HG03139 (cell line): ENCODE results near the gene GHRH.

Source experiments
- ATAC-seq: cut with Tn5 transposase; IDR thresholded peaks from one replicate; pipeline ENCODE4 v1.9.1; 2021; ENCODE audit not compliant: unreplicated experiment

Gene GHRH

GRCh38 chr20:37261714-37262113 is at the start of gene GHRH:
Gene GHRH (minus strand): TSS chr20:37261814. CDS start chr20:37256889, 4,925 bp downstream.
- ATAC-seq: no peak

- ATAC-seq: no peak
These were observed 49.3 kb upstream of the GHRH start for GRCh38 chr20:37310951-37311350.

- no peak for ATAC-seq
These were observed 48.4 kb upstream of the GHRH start for GRCh38 chr20:37309936-37310590.

GRCh38 chr20:37309290-37309689 is 47.7 kb upstream of the GHRH start:
- no peak for ATAC-seq

GRCh38 chr20:37308086-37309050 is 46.8 kb upstream of the GHRH start:
- ATAC-seq: peak; percentile 87

- ATAC-seq: no peak
These were observed 44.2 kb upstream of the GHRH start for GRCh38 chr20:37305839-37306238.

- ATAC-seq: no peak
These were observed 43.5 kb upstream of the GHRH start for GRCh38 chr20:37305079-37305478.

- ATAC-seq: no peak
These were observed 42.0 kb upstream of the GHRH start for GRCh38 chr20:37303637-37304036.

- no peak for ATAC-seq
These were observed 41.4 kb upstream of the GHRH start for GRCh38 chr20:37302981-37303380.

- no peak for ATAC-seq
These were observed 39.9 kb upstream of the GHRH start for GRCh38 chr20:37301558-37301957.

GRCh38 chr20:37301120-37301519 is 39.5 kb upstream of the GHRH start:
- no peak for ATAC-seq

GRCh38 chr20:37299718-37300528 is 38.3 kb upstream of the GHRH start:
- no peak for ATAC-seq

- ATAC-seq: no peak
These were observed 36.8 kb upstream of the GHRH start for GRCh38 chr20:37298190-37298939.

GRCh38 chr20:37297066-37297736 is 35.6 kb upstream of the GHRH start:
- ATAC-seq: no peak

- ATAC-seq: no peak
These were observed 34.8 kb upstream of the GHRH start for GRCh38 chr20:37296371-37296770.

GRCh38 chr20:37295595-37295994 is 34.0 kb upstream of the GHRH start:
- no peak for ATAC-seq

GRCh38 chr20:37295001-37295400 is 33.4 kb upstream of the GHRH start:
- no peak for ATAC-seq

- ATAC-seq: no peak
These were observed 32.8 kb upstream of the GHRH start for GRCh38 chr20:37294262-37294981.

- no peak for ATAC-seq
These were observed 31.8 kb upstream of the GHRH start for GRCh38 chr20:37293301-37293943.
